Kidney (tissue), 14 donors: ENCODE results near the gene STK25. TPM values are rescaled to one million over a fixed set of nuclear protein-coding genes. Genes with fewer than 3 reads are reported as not detected.
A peak's percentile ranks its signal among the peaks of the same experiment; 100 is the strongest.

Experiments used
- DNase-seq, 5 donors: peaks; one replicate each; pipeline ENCODE4 v3.0.0-alpha.2; 2013 to 2020
- FAIRE-seq: peaks from 2 replicates; lab custom pipeline; 2012; peaks lifted over from hg19 to GRCh38; lab: Jason Lieb, UNC
- H3K27ac ChIP-seq, 2 donors: one replicate each; pipeline ENCODE4 v1.7.0; 2013; ENCODE audit warnings: low read depth in 2 of 2, low read length in 2 of 2, inconsistent platforms in 1 of 2
- H3K27me3 ChIP-seq: one replicate; pipeline ENCODE4 v1.7.1; 2013; ENCODE audit warnings: low read length, inconsistent platforms; ENCODE audit not compliant: control insufficient read depth, insufficient read depth
- H3K36me3 ChIP-seq, 3 donors: one replicate each; pipeline versions ENCODE4 v1.7.0 to v1.7.1; 2013; ENCODE audit warnings: low read length in 3 of 3, control low read depth in 1 of 3, inconsistent platforms in 1 of 3; ENCODE audit not compliant: insufficient read depth in 3 of 3, control insufficient read depth in 2 of 3
- H3K4me1 ChIP-seq, 3 donors: one replicate each; pipeline versions ENCODE4 v1.7.0 to v1.7.1; 2013; ENCODE audit warnings: low read length in 3 of 3, inconsistent platforms in 1 of 3, low read depth in 1 of 3; ENCODE audit not compliant: control insufficient read depth in 2 of 3, insufficient read depth in 2 of 3
- H3K4me3 ChIP-seq, 3 donors: one replicate each; pipeline versions ENCODE4 v1.7.0 to v1.8.1; 2013; ENCODE audit warnings: low read length in 3 of 3, control low read depth in 1 of 3, inconsistent platforms in 1 of 3
- H3K9ac ChIP-seq, 3 donors: one replicate each; pipeline versions ENCODE4 v1.7.0 to v1.7.1; 2013; ENCODE audit warnings: low read length in 3 of 3, control low read depth in 1 of 3, inconsistent platforms in 1 of 3
- H3K9me3 ChIP-seq, 3 donors: one replicate each; pipeline versions ENCODE4 v1.7.0 to v1.7.1; 2013; ENCODE audit warnings: low read length in 3 of 3, control low read depth in 1 of 3, inconsistent platforms in 1 of 3; ENCODE audit not compliant: control insufficient read depth in 2 of 3, insufficient read depth in 1 of 3
- intact Hi-C: fragments of 100-400 bp; cut with DNase I; formaldehyde crosslinking; loops from one replicate; pipeline ENCODE4 v1.11.1; 2022
- polyA plus RNA-seq: library from polyadenylated mRNA; stranded (reverse); fragments of 350-450 nt; fragmentation: Illumina TruSeq; extraction: RNeasy Lipid Tissue Mini Kit (QIAGEN cat#74804); gene quantifications from one replicate; pipeline ENCODE4 v1.2.3, GENCODE V29; 2014; ENCODE audit warnings: low read depth, low replicate concordance; ENCODE audit not compliant: insufficient read depth
- total RNA-seq: library from RNA; stranded (reverse); fragmentation: NEBNext Ultra II Directional; extraction: Animal tissue kit (Norgen Biotek cat#: 25700); gene quantifications from one replicate; pipeline ENCODE4 v1.2.1, GENCODE V29; 2021
- TF ChIP-seq, protein P1 (sequence below): IDR thresholded peaks from 3 replicates; pipeline ENCODE4 v1.5.1; 2012; ENCODE audit warnings: mild to moderate bottlenecking, moderate library complexity, borderline replicate concordance; ENCODE audit not compliant: insufficient read depth; ENCODE audit errors: extremely low read depth
- donor health status: control.
- donor health status: control.
- donor health status: control.
- donor health status: control.
- donor health status: control.
- donor health status: DM: yes; HTN: yes; CAD: no.
- donor health status: Normal renal cell carcinoma (clear cell type).

The STK25 gene
- total and polyA plus RNA-seq, 2 donors from 2014 or later: 119 to 151 TPM

DNA sequence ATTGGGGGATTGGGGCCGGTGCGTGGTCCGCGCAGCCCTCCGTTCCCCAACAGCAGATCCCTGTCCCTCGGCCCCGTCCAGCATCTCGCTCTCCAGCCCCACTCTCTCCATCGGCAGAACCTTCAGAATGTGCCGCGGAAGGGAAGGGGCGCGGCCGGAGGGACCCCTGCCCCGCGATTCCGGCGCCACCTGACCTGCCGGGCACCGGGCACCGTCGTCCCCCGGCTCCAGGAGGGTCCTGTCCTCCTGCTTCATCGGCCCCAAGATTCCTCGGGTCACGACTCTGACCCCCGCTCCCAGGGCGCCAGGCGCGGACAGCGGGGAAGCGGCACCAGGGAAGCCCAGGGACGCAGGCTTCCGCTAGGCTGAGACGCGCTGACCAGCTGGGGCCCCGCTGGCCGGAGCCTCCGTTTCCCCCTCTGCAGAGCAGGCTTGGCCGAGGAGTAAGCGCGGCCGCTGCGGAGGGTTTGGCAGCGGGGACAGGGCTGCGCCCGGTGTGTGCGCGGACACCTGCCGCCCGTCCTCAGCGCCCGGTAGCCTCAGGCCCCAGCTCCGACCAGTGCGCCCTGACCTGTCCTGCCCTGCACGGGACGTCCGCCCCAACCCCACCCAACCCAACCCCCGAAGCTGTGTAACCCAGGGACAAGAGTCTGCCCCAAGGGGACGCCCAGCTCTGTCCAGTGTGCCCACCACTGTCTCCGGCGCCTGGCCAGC, 33.3 kb upstream of the STK25 start:
- Histone ChIP-seq H3K4me3 (no peak overlapping the region), H3K9ac (no peak overlapping the region), H3K27me3 (peaks cover 2% of the 10 kb centered on the region), H3K27ac (no peak overlapping the region), H3K4me1 (peaks cover 0 to 7% (median 0%) of the 10 kb centered on the region in 3 donors), H3K9me3 (no peaks in the 10 kb centered on the region), H3K36me3 (no peaks in the 10 kb centered on the region)
- TF ChIP-seq, protein P1, sequence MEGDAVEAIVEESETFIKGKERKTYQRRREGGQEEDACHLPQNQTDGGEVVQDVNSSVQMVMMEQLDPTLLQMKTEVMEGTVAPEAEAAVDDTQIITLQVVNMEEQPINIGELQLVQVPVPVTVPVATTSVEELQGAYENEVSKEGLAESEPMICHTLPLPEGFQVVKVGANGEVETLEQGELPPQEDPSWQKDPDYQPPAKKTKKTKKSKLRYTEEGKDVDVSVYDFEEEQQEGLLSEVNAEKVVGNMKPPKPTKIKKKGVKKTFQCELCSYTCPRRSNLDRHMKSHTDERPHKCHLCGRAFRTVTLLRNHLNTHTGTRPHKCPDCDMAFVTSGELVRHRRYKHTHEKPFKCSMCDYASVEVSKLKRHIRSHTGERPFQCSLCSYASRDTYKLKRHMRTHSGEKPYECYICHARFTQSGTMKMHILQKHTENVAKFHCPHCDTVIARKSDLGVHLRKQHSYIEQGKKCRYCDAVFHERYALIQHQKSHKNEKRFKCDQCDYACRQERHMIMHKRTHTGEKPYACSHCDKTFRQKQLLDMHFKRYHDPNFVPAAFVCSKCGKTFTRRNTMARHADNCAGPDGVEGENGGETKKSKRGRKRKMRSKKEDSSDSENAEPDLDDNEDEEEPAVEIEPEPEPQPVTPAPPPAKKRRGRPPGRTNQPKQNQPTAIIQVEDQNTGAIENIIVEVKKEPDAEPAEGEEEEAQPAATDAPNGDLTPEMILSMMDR: no peak
- intact Hi-C loops: no loop called here
- peak in 1 of 5 donors; percentile 21 for DNase-seq
- FAIRE-seq: no peak

DNA sequence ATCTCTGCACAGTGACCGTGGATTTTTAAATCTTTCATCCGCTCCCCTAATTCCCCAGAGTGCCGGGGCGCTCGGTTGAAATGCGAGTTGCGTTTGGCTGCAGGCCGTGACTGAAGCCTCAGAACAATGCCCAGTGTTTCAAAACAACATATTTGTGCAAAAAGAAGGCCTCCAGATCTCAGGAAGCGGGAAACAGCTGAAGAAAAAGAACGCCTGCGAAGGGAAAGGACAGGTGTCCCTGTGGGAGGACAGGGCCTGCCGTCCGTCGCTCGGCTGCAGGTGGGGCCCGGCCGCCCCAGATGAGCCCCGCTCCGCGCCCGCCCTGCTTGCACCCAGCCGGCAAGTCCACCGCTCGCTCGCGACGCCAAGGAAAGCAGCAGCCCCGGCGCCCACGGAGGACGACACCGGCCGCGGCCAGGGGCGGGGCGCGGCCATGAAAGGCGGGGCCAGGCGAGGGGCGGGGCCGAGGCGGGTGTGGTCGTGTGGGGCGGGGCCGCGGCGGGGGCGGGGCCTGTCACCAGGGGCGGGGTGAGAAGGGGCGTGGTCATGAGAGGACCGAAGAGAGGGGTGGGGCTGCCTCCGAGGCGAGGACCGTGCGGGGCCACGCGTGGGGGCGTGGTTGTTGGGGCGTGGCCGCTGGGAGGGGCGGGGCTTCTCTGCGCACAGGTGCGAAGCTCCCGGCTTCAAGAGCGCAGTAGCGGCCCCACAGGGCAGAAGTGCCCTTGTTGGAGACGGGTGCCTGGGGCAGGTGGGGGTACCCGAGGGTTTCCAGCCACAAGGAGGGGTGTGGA, 32.6 kb upstream of the STK25 start:
- FAIRE-seq (no peak), DNase-seq (peak in 4 of 5 donors; percentile 60 to 87 (median 73))
- H3K4me1 ChIP-seq: peaks cover 0 to 3% (median 0%) of the 10 kb centered on the region in 3 donors
- no peak overlapping the region for H3K27ac ChIP-seq
- no peaks in the 10 kb centered on the region for H3K36me3 ChIP-seq
- no peak overlapping the region for H3K9ac ChIP-seq
- no peaks in the 10 kb centered on the region for H3K9me3 ChIP-seq
- peaks cover 2% of the 10 kb centered on the region for H3K27me3 ChIP-seq
- intact Hi-C loops: no loop called here
- H3K4me3 ChIP-seq: peak overlapping the region in 2 of 3 donors; percentile 32 to 40
- TF ChIP-seq, protein P1: no peak

DNA sequence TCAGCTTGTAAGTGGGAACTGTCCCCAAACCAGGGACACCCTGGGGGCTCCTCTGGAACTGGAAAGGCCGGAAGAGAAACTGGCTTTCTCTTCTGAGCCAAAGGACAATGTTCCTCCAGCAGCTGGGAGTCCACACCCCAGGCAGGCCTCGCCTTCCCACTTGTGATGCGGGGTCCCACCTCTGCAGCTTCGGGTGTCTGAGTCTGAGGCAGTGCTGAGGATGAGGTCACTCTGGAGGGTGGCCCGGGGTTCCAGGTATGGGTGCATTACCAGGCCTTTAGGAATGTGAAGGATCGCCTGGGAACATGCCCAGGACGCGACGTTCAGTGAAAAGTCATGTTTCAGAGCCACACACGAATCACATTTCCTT, 32.0 kb upstream of the STK25 start:
- TF ChIP-seq, protein P1: no peak
- Histone ChIP-seq H3K9ac (no peak overlapping the region), H3K9me3 (no peaks in the 10 kb centered on the region), H3K36me3 (no peaks in the 10 kb centered on the region), H3K4me3 (peak overlapping the region in 1 of 3 donors; percentile 32), H3K4me1 (peaks cover 0 to 3% (median 0%) of the 10 kb centered on the region in 3 donors), H3K27ac (no peak overlapping the region), H3K27me3 (peaks cover 2% of the 10 kb centered on the region)
- intact Hi-C loops: no loop called here
- no peak for FAIRE-seq
- DNase-seq: no peak
